IMR-90 (cell line): ENCODE results near the gene FAAP20. TPM values are rescaled to one million over a fixed set of nuclear protein-coding genes. Genes with fewer than 3 reads are reported as not detected.
A peak's percentile ranks its signal among the peaks of the same experiment; 100 is the strongest.

Experiments
- ATAC-seq: fragments of 200-7000 bp; cut with Tn5 transposase; 2 replicates; pipeline ENCODE4 v1.9.1; 2020; ENCODE audit warnings: low read depth, mild to moderate bottlenecking, moderate library complexity
- BruUV-seq: library from RNA; stranded (reverse); fragments of 400-500 nt; replicated peaks from 2 replicates; lab custom pipeline; 2021; lab: Mats Ljungman, UMichigan
- CTCF ChIA-PET: fragments of 300-600 bp; formaldehyde crosslinking; extraction: SDS; loops from one replicate; lab custom pipeline; 2021; ENCODE audit warnings: antibody characterized with exemption; lab: Yijun Ruan, JAX
- POLR2A ChIA-PET: fragments of 300-600 bp; sonication (Branson Sonifier 250); formaldehyde crosslinking; loops from one replicate; lab custom pipeline; 2022; ENCODE audit warnings: antibody characterized with exemption; ENCODE audit not compliant: unreplicated experiment; lab: Charles Lee
- DNase-seq: peaks from one replicate; pipeline ENCODE4 v3.0.0; 2013
- H2AFZ ChIP-seq: replicated peaks from 2 replicates; pipeline ENCODE3; 2013; ENCODE audit warnings: low read length, mild to moderate bottlenecking; ENCODE audit not compliant: poor library complexity
- H2AK5ac ChIP-seq: 2 replicates; pipeline ENCODE4 v1.6.1; 2013; ENCODE audit warnings: low read depth, low read length, inconsistent platforms
- H2AK9ac ChIP-seq: replicated peaks from 2 replicates; pipeline ENCODE3; 2013; ENCODE audit warnings: mild to moderate bottlenecking, low read depth, low read length, moderate library complexity; ENCODE audit not compliant: poor library complexity
- H2BK120ac ChIP-seq: 2 replicates; pipeline ENCODE4 v1.6.1; 2013; ENCODE audit warnings: low read depth, low read length, inconsistent platforms
- H2BK15ac ChIP-seq: 3 replicates; pipeline ENCODE4 v1.6.1; 2013; ENCODE audit warnings: low read depth, low read length, inconsistent platforms
- H2BK20ac ChIP-seq: 2 replicates; pipeline ENCODE4 v1.6.1; 2013; ENCODE audit warnings: low read depth, mild to moderate bottlenecking, inconsistent platforms, low read length, moderate library complexity
- H2BK5ac ChIP-seq: 2 replicates; pipeline ENCODE4 v1.6.1; 2013; ENCODE audit warnings: mild to moderate bottlenecking, low read depth, low read length, inconsistent platforms; ENCODE audit not compliant: poor library complexity, severe bottlenecking
- H3K14ac ChIP-seq: replicated peaks from 2 replicates; pipeline ENCODE4 v1.6.1; 2013; ENCODE audit warnings: low read depth, low read length, inconsistent platforms
- H3K18ac ChIP-seq: 2 replicates; pipeline ENCODE4 v1.6.1; 2013; ENCODE audit warnings: low read depth, low read length, control low read depth
- H3K23ac ChIP-seq: 2 replicates; pipeline ENCODE4 v1.6.1; 2013; ENCODE audit warnings: low read depth, low read length, inconsistent platforms
- H3K27ac ChIP-seq: 2 replicates; pipeline ENCODE4 v1.5.1; 2013; ENCODE audit warnings: mild to moderate bottlenecking, control low read depth, low read length; ENCODE audit not compliant: insufficient read depth
- H3K27me3 ChIP-seq: 2 replicates; pipeline ENCODE4 v1.6.1; 2013; ENCODE audit warnings: low read length; ENCODE audit not compliant: control insufficient read depth, insufficient read depth
- H3K36me3 ChIP-seq: 2 replicates; pipeline ENCODE4 v1.6.1; 2013; ENCODE audit warnings: low read length, mixed read lengths; ENCODE audit not compliant: control insufficient read depth, insufficient read depth
- H3K4ac ChIP-seq: 2 replicates; pipeline ENCODE4 v1.6.1; 2013; ENCODE audit warnings: low read depth, low read length, inconsistent platforms
- H3K4me1 ChIP-seq: 2 replicates; pipeline ENCODE4 v1.6.1; 2013; ENCODE audit warnings: low read length, mixed read lengths; ENCODE audit not compliant: control insufficient read depth, insufficient read depth
- H3K4me2 ChIP-seq: 2 replicates; pipeline ENCODE4 v1.6.1; 2013; ENCODE audit warnings: low read depth, mild to moderate bottlenecking, control low read depth, low read length, moderate library complexity
- H3K4me3 ChIP-seq: 2 replicates; pipeline ENCODE4 v1.5.1; 2013; ENCODE audit warnings: low read depth, mild to moderate bottlenecking, control low read depth, low read length, moderate library complexity; ENCODE audit not compliant: insufficient read depth
- H3K56ac ChIP-seq: 2 replicates; pipeline ENCODE4 v1.6.1; 2013; ENCODE audit warnings: low read length, inconsistent platforms; ENCODE audit not compliant: insufficient read depth; ENCODE audit errors: extremely low read depth
- H3K79me1 ChIP-seq, 2 experiments: 2 replicates each; pipeline ENCODE4 v1.6.1; 2013; ENCODE audit warnings: low read length in 2 of 2, inconsistent platforms in 1 of 2, low read depth in 1 of 2
- H3K9ac ChIP-seq: 2 replicates; pipeline ENCODE4 v1.6.1; 2013; ENCODE audit warnings: low read depth, low read length, control low read depth
- H3K9me1 ChIP-seq: 2 replicates; pipeline ENCODE4 v1.6.1; 2013; ENCODE audit warnings: low read length, inconsistent platforms; ENCODE audit not compliant: insufficient read depth
- H3K9me3 ChIP-seq: 2 replicates; pipeline ENCODE4 v1.6.1; 2013; ENCODE audit warnings: low read length; ENCODE audit not compliant: control insufficient read depth, insufficient read depth
- H4K20me1 ChIP-seq: 2 replicates; pipeline ENCODE4 v1.6.1; 2013; ENCODE audit warnings: low read length, inconsistent platforms; ENCODE audit not compliant: insufficient read depth
- H4K5ac ChIP-seq: 2 replicates; pipeline ENCODE4 v1.6.1; 2013; ENCODE audit warnings: mild to moderate bottlenecking, low read depth, low read length, control low read depth
- H4K8ac ChIP-seq, 2 experiments: 2 replicates each; pipeline ENCODE4 v1.6.1; 2013; ENCODE audit warnings: low read depth in 2 of 2, low read length in 2 of 2, control low read depth in 1 of 2, inconsistent platforms in 1 of 2
- H4K91ac ChIP-seq: 2 replicates; pipeline ENCODE4 v1.6.1; 2013; ENCODE audit warnings: low read depth, low read length, inconsistent platforms; ENCODE audit not compliant: insufficient read depth
- BHLHE40 ChIP-seq: fragments of 150-350 bp; IDR thresholded peaks from 2 replicates; pipeline ENCODE4 v1.6.1; 2016; ENCODE audit warnings: mild to moderate bottlenecking, low read depth, low read length
- CEBPB ChIP-seq: IDR thresholded peaks from 2 replicates; pipeline ENCODE4 v1.6.1; 2012; ENCODE audit warnings: low read depth, low read length, improper control_type of control experiment
- CHD1 ChIP-seq: IDR thresholded peaks from 2 replicates; pipeline ENCODE4 v1.6.1; 2012; ENCODE audit warnings: low read depth, low read length, improper control_type of control experiment
- ELK1 ChIP-seq: fragments of 150-350 bp; IDR thresholded peaks from 2 replicates; pipeline ENCODE4 v1.6.1; 2016; ENCODE audit warnings: low read depth, mild to moderate bottlenecking, low read length, moderate library complexity, borderline replicate concordance
- FOS ChIP-seq: fragments of 150-350 bp; IDR thresholded peaks from 2 replicates; pipeline ENCODE4 v1.6.1; 2016; ENCODE audit warnings: low read depth, low read length
- MAFK ChIP-seq: IDR thresholded peaks from 2 replicates; pipeline ENCODE4 v1.6.1; 2012; ENCODE audit warnings: low read depth, low read length, improper control_type of control experiment
- MAZ ChIP-seq: IDR thresholded peaks from 2 replicates; pipeline ENCODE4 v1.6.1; 2012; ENCODE audit warnings: low read depth, mild to moderate bottlenecking, low read length, improper control_type of control experiment, moderate library complexity, borderline replicate concordance
- MXI1 ChIP-seq: IDR thresholded peaks from 2 replicates; pipeline ENCODE4 v1.6.1; 2012; ENCODE audit warnings: low read depth, mild to moderate bottlenecking, low read length, moderate library complexity, borderline replicate concordance
- NFE2L2 ChIP-seq: fragments of 150-350 bp; IDR thresholded peaks from 2 replicates; pipeline ENCODE4 v1.6.1; 2016; ENCODE audit warnings: low read depth, mild to moderate bottlenecking, low read length
- POLR2A ChIP-seq: IDR thresholded peaks from 2 replicates; pipeline ENCODE4 v1.6.1; 2012; ENCODE audit warnings: mild to moderate bottlenecking, low read depth, low read length
- RAD21 ChIP-seq: IDR thresholded peaks from 2 replicates; pipeline ENCODE4 v1.6.1; 2012; ENCODE audit warnings: low read length, improper control_type of control experiment
- RCOR1 ChIP-seq: IDR thresholded peaks from 2 replicates; pipeline ENCODE4 v1.6.1; 2012; ENCODE audit warnings: mild to moderate bottlenecking, low read length, improper control_type of control experiment; ENCODE audit not compliant: insufficient replicate concordance
- SMC3 ChIP-seq: fragments of 150-350 bp; IDR thresholded peaks from 2 replicates; pipeline ENCODE4 v1.6.1; 2016; ENCODE audit warnings: low read depth, mild to moderate bottlenecking, antibody characterized with exemption, low read length, moderate library complexity
- USF2 ChIP-seq: fragments of 150-350 bp; IDR thresholded peaks from 2 replicates; pipeline ENCODE4 v1.6.1; 2017; ENCODE audit warnings: mild to moderate bottlenecking, antibody characterized with exemption, low read length, low read depth
- WGBS, 2 experiments: methylation state at CpG; one replicate each; pipeline versions ENCODE4 v1.1.5 to v1.1.7; 2013; ENCODE audit warnings: missing lambda C conversion rate in 2 of 2; ENCODE audit not compliant: insufficient read length in 1 of 2; ENCODE audit errors: extremely low coverage in 2 of 2; 5-methylcytosine and 5-hydroxymethylcytosine counted together
- dilution Hi-C: fragments of 300-500 bp; cut with HindIII; formaldehyde crosslinking; loops from one replicate; pipeline ENCODE4 v1.14.3; 2018; ENCODE audit warnings: low sequenced_read_pairs; ENCODE audit not compliant: unreplicated experiment
- in situ Hi-C: fragments of 300-500 bp; cut with MboI; formaldehyde crosslinking; loops from 3 replicates; pipeline ENCODE4 v1.14.3; 2019; ENCODE audit warnings: low sequenced_read_pairs, inconsistent platforms, mixed read lengths
- intact Hi-C: fragments of 100-400 bp; cut with micrococcal nuclease; formaldehyde crosslinking; loops from 2 replicates; pipeline ENCODE4 v1.10.0; 2022
- polyA plus RNA-seq, 3 experiments: library from polyadenylated mRNA; depleted of rRNA; stranded (reverse); fragments of >200 nt; gene quantifications; 2 replicates each; pipeline ENCODE4 v1.2.3, GENCODE V29; 2012; ENCODE audit warnings: low replicate concordance in 1 of 3
- total RNA-seq: library from RNA; depleted of rRNA; stranded (reverse); fragments of >200 nt; gene quantifications from 2 replicates; pipeline ENCODE4 v1.2.3, GENCODE V29; 2012
- TF ChIP-seq, protein P1 (sequence below): conservative IDR thresholded peaks from 2 replicates; pipeline ENCODE4 v1.5.1; 2012; ENCODE audit warnings: mild to moderate bottlenecking, low read depth, low read length, improper control_type of control experiment

The FAAP20 gene
- total and polyA plus RNA-seq, 2 of the 4 experiments (the other 2 are of a cell fraction), result 6.5 to 31.5 TPM

GRCh38 chr1:2141025-2141424, 53.5 kb downstream of the FAAP20 start:
- in situ Hi-C loops (no loop called here), intact Hi-C loops (no loop called here), dilution Hi-C loops (no loop called here)
- Histone ChIP-seq H3K9ac (no peak overlapping the region), H3K27ac (no peak overlapping the region), H3K9me3 (no peaks in the 10 kb centered on the region), H3K79me1 (no peaks in the 10 kb centered on the region), H2BK15ac (no peak overlapping the region), H3K4me3 (no peak overlapping the region), H4K91ac (no peak overlapping the region), H3K4me2 (no peak overlapping the region), H2AK9ac (no peak overlapping the region), H4K8ac (no peak overlapping the region), H2BK20ac (no peak overlapping the region), H3K23ac (no peak overlapping the region), H3K36me3 (no peaks in the 10 kb centered on the region), H2BK5ac (no peak overlapping the region), H3K9me1 (peaks cover 7% of the 10 kb centered on the region; the same call in 1 of the 2 replicates), H3K4ac (no peak overlapping the region), H4K5ac (no peak overlapping the region), H3K4me1 (no peaks in the 10 kb centered on the region), H4K20me1 (no peaks in the 10 kb centered on the region), H3K14ac (no peak overlapping the region), H2AK5ac (peak overlapping the region; percentile 38; the same call in 1 of the 2 replicates), H3K18ac (no peak overlapping the region), H3K27me3 (no peaks in the 10 kb centered on the region; the same call in 1 of the 2 replicates), H2BK120ac (0 out of 2 replicates have a peak overlapping the region, but pooled peaks have one; percentile 15), H2AFZ (no peak overlapping the region), H3K56ac (no peak overlapping the region)
- no TSS peak for BruUV-seq
- ChIA-PET CTCF (interaction anchor here (1.3 to 2.3 kb wide), 2 partner anchors 13 to 33 kb away, joined by 7 to 17 read pairs; no protein-coding TSS in a partner anchor), POLR2A (no interaction called here)
- DNase-seq, result no peak
- TF ChIP-seq MAFK (no peak), SMC3 (no peak), CEBPB (no peak), FOS (no peak), ELK1 (no peak), RCOR1 (no peak), BHLHE40 (no peak), CHD1 (no peak), USF2 (no peak), RAD21 (no peak), NFE2L2 (no peak), POLR2A (no peak), MXI1 (no peak), MAZ (no peak)
- TF ChIP-seq, protein P1, sequence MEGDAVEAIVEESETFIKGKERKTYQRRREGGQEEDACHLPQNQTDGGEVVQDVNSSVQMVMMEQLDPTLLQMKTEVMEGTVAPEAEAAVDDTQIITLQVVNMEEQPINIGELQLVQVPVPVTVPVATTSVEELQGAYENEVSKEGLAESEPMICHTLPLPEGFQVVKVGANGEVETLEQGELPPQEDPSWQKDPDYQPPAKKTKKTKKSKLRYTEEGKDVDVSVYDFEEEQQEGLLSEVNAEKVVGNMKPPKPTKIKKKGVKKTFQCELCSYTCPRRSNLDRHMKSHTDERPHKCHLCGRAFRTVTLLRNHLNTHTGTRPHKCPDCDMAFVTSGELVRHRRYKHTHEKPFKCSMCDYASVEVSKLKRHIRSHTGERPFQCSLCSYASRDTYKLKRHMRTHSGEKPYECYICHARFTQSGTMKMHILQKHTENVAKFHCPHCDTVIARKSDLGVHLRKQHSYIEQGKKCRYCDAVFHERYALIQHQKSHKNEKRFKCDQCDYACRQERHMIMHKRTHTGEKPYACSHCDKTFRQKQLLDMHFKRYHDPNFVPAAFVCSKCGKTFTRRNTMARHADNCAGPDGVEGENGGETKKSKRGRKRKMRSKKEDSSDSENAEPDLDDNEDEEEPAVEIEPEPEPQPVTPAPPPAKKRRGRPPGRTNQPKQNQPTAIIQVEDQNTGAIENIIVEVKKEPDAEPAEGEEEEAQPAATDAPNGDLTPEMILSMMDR, result no peak
- ATAC-seq, result no peak
- WGBS, 2 experiments, result 100% methylated on average over 1 of the region's 4 CpGs; no CpG with 5 or more reads in 1 of the 2 experiments
